ENCODE data around the gene SEC16A.

- TF ChIP-seq YY1 (IDR thresholded peaks at IDR 0.05; ENCODE audit: insufficient read depth, insufficient read length) (no peak), SUZ12 (IDR thresholded peaks at IDR 0.05; ENCODE audit: extremely low read depth, insufficient read depth, insufficient read length) (no peak), ZNF274 (IDR thresholded peaks at IDR 0.05; ENCODE audit: low read depth, low read length) (no peak)
These were observed 65.9 kb downstream of the SEC16A start for GRCh38 chr9:136416914-136417313.
